B cell (primary cell): Measurements from ENCODE around the gene ZNF662. TPM values are rescaled to one million over a fixed set of nuclear protein-coding genes. Genes with fewer than 3 reads are reported as not detected.

Experiments used
- ATAC-seq: fragments of 200-7000 bp; cut with Tn5 transposase; one replicate; pipeline ENCODE4 v1.10.0; 2021; ENCODE audit warnings: low read depth, mild to moderate bottlenecking, moderate number of reproducible peaks, moderate library complexity
- CTCF ChIA-PET: fragments of 350-600 bp; sonication (Branson Sonifier 250); formaldehyde crosslinking; loops from one replicate; lab custom pipeline; 2021; ENCODE audit warnings: antibody characterized with exemption, inconsistent platforms; lab: Charles Lee
- POLR2A ChIA-PET: fragments of 350-600 bp; sonication (Branson Sonifier 250); formaldehyde crosslinking; loops from one replicate; lab custom pipeline; 2021; ENCODE audit warnings: antibody characterized with exemption; lab: Charles Lee
- DNase-seq: peaks from one replicate; pipeline ENCODE4 v3.0.0; 2013
- H2AFZ ChIP-seq: 2 replicates; pipeline ENCODE4 v1.6.1; 2012; ENCODE audit warnings: mild to moderate bottlenecking, low read depth, low read length; ENCODE audit not compliant: insufficient read depth, poor library complexity, severe bottlenecking
- H3K27ac ChIP-seq, 2 donors: 1 replicate in 1 of 2; 2 replicates in 1 of 2; pipeline ENCODE4 v1.5.1; 2012 to 2013; ENCODE audit warnings: low read length in 2 of 2, mild to moderate bottlenecking in 2 of 2, moderate library complexity in 1 of 2
- H3K27me3 ChIP-seq, 4 experiments: fragments of 200-600 bp in 1 of 4; sonication (generic) in 1 of 4; replicated peaks in 1 of 4; 1 replicate in 2 of 4; 2 replicates in 2 of 4; pipeline versions ENCODE4 v1.6.1 to v1.7.0; 2013 to 2016; ENCODE audit warnings: low read length in 3 of 4, mild to moderate bottlenecking in 2 of 4, mixed read lengths in 1 of 4, moderate library complexity in 1 of 4; ENCODE audit not compliant: insufficient read depth in 4 of 4, control insufficient read depth in 3 of 4; ENCODE audit errors: control extremely low read depth in 1 of 4
- H3K36me3 ChIP-seq, 2 experiments: replicated peaks in 1 of 2; 1 replicate in 1 of 2; 2 replicates in 1 of 2; pipeline versions ENCODE4 v1.6.1 to v1.7.1; 2013; ENCODE audit warnings: low read length in 1 of 2; ENCODE audit not compliant: insufficient read depth in 2 of 2, control insufficient read depth in 1 of 2; ENCODE audit errors: control extremely low read depth in 1 of 2, extremely low read depth in 1 of 2
- H3K4me1 ChIP-seq, 2 donors: fragments of 200-600 bp in 1 of 2; sonication (generic) in 1 of 2; 1 replicate in 1 of 2; 2 replicates in 1 of 2; pipeline versions ENCODE4 v1.5.1 to v1.6.1; 2013 to 2017; ENCODE audit warnings: low read length in 2 of 2; ENCODE audit not compliant: control insufficient read depth in 2 of 2, insufficient read depth in 2 of 2
- H3K4me2 ChIP-seq: replicated peaks from 2 replicates; pipeline ENCODE3; 2012; ENCODE audit warnings: mild to moderate bottlenecking, low read depth, low read length; ENCODE audit not compliant: poor library complexity, severe bottlenecking
- H3K4me3 ChIP-seq, 5 experiments: fragments of 200-600 bp in 1 of 5; sonication (generic) in 1 of 5; 1 replicate in 3 of 5; 2 replicates in 2 of 5; pipeline versions ENCODE4 v1.5.1 to v1.7.0; 2011 to 2016; ENCODE audit warnings: low read length in 4 of 5, mild to moderate bottlenecking in 4 of 5, low read depth in 2 of 5, control low read depth in 1 of 5, moderate library complexity in 1 of 5; ENCODE audit not compliant: insufficient read depth in 1 of 5; ENCODE audit errors: control extremely low read depth in 1 of 5, extremely low read depth in 1 of 5
- H3K79me2 ChIP-seq: fragments of 200-600 bp; sonication (generic); one replicate; pipeline ENCODE4 v1.6.0; 2016; ENCODE audit warnings: low read length; ENCODE audit not compliant: control insufficient read depth, insufficient read depth
- H3K9ac ChIP-seq: fragments of 200-600 bp; sonication (generic); 2 replicates; pipeline ENCODE4 v1.6.1; 2017; ENCODE audit warnings: mild to moderate bottlenecking, low read length, moderate library complexity
- H3K9me3 ChIP-seq, 3 donors: one replicate each; pipeline versions ENCODE4 v1.6.1 to v1.7.1; 2013; ENCODE audit warnings: low read length in 2 of 3; ENCODE audit not compliant: control insufficient read depth in 2 of 3, insufficient read depth in 1 of 3; ENCODE audit errors: control extremely low read depth in 1 of 3
- H4K20me1 ChIP-seq: 2 replicates; pipeline ENCODE4 v1.6.0; 2012; ENCODE audit warnings: mild to moderate bottlenecking, low read length; ENCODE audit not compliant: insufficient read depth, control insufficient read depth, poor library complexity, severe bottlenecking
- H3K27ac Mint-ChIP-seq: one replicate; pipeline ENCODE4 v1.8.0; 2021; ENCODE audit warnings: mixed read lengths
- H3K27me3 Mint-ChIP-seq: one replicate; pipeline ENCODE4 v1.8.0; 2021; ENCODE audit warnings: mixed read lengths
- H3K4me1 Mint-ChIP-seq: one replicate; pipeline ENCODE4 v1.8.0; 2021; ENCODE audit warnings: mixed read lengths
- H3K4me3 Mint-ChIP-seq: one replicate; pipeline ENCODE4 v1.8.0; 2021; ENCODE audit warnings: mixed read lengths
- H3K9me3 Mint-ChIP-seq: one replicate; pipeline ENCODE4 v1.8.0; 2022; ENCODE audit warnings: mixed read lengths; ENCODE audit not compliant: insufficient read depth
- EZH2 ChIP-seq: IDR thresholded peaks from 2 replicates; pipeline ENCODE4 v1.6.1; 2012; ENCODE audit warnings: borderline replicate concordance, low read depth, mild to moderate bottlenecking, moderate library complexity, low read length; ENCODE audit not compliant: insufficient read depth, poor library complexity, severe bottlenecking
- WGBS: methylation state at CpG from one replicate; pipeline ENCODE4 v1.1.5; 2013; ENCODE audit warnings: missing lambda C conversion rate; ENCODE audit not compliant: insufficient coverage; 5-methylcytosine and 5-hydroxymethylcytosine counted together
- intact Hi-C: fragments of 100-400 bp; cut with micrococcal nuclease; formaldehyde crosslinking; loops from one replicate; pipeline ENCODE4 v1.10.0; 2022
- polyA plus RNA-seq: library from polyadenylated mRNA; depleted of rRNA; stranded (reverse); fragments of >200 nt; gene quantifications from 2 replicates; pipeline ENCODE4 v1.2.3, GENCODE V29; 2012
- total RNA-seq, 2 donors: library from RNA; stranded (reverse); fragments of 120-200 nt in 1 of 2; gene quantifications; 1 replicate in 1 of 2; 2 replicates in 1 of 2; pipeline versions ENCODE4 v1.2.3 to v1.2.4, GENCODE V29; 2013 to 2022
- TF ChIP-seq, protein P1 (sequence below): fragments of 200-600 bp; IDR thresholded peaks from one replicate; pipeline ENCODE4 v1.8.0; 2022; ENCODE audit warnings: antibody characterized with exemption, mild to moderate bottlenecking

The ZNF662 gene
- total and polyA plus RNA-seq, 2 donors (not counting 1 experiment from before 2014, with no cell fraction given), result 0.12 to 0.42 TPM

DNA sequence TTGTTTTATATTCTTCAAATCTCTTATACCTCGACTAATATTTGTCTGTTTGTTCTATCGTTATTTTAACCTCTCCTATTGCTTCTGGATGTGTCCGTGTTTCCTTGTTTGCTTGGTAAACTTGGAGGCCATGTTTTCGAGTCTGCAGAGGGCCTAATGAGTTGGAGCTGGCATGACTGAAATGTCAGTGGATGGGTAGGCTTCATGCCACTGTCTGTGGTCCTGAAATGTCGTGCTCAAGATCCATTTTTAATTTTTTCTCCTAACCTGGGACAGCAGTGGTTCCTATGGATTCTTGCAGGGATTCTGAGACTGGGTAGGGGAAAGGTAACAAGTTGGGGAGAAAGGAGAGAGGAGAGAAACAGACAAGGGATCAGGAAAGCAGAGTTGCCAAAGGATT lies 54.3 kb downstream of the ZNF662 start:
- H3K9ac ChIP-seq, result no peak overlapping the region
- no peak overlapping the region for H3K27ac ChIP-seq
- H4K20me1 ChIP-seq, result no peaks in the 10 kb centered on the region
- H3K9me3 Mint-ChIP-seq, result no peaks in the 10 kb centered on the region
- H3K27me3 Mint-ChIP-seq, result peaks cover 27% of the 10 kb centered on the region
- no peaks in the 10 kb centered on the region for H3K27me3 ChIP-seq
- no peak for DNase-seq
- no peak overlapping the region for H3K4me3 ChIP-seq
- H3K36me3 ChIP-seq, result no peaks in the 10 kb centered on the region
- no peaks in the 10 kb centered on the region for H3K79me2 ChIP-seq
- CTCF ChIA-PET, result interaction anchor here (1.2 to 3.3 kb wide), 3 partner anchors 336 to 541 kb away, joined by 3 to 36 read pairs (median 11); no protein-coding TSS in a partner anchor
- H3K4me1 Mint-ChIP-seq, result no peaks in the 10 kb centered on the region
- H3K9me3 ChIP-seq, result peaks cover 0 to 1% (median 0%) of the 10 kb centered on the region in 3 donors
- H2AFZ ChIP-seq, result no peak overlapping the region
- no peak overlapping the region for H3K4me2 ChIP-seq
- no peak overlapping the region for H3K4me3 Mint-ChIP-seq
- H3K27ac Mint-ChIP-seq, result no peak overlapping the region
- H3K4me1 ChIP-seq, result no peaks in the 10 kb centered on the region
- TF ChIP-seq, protein P1, sequence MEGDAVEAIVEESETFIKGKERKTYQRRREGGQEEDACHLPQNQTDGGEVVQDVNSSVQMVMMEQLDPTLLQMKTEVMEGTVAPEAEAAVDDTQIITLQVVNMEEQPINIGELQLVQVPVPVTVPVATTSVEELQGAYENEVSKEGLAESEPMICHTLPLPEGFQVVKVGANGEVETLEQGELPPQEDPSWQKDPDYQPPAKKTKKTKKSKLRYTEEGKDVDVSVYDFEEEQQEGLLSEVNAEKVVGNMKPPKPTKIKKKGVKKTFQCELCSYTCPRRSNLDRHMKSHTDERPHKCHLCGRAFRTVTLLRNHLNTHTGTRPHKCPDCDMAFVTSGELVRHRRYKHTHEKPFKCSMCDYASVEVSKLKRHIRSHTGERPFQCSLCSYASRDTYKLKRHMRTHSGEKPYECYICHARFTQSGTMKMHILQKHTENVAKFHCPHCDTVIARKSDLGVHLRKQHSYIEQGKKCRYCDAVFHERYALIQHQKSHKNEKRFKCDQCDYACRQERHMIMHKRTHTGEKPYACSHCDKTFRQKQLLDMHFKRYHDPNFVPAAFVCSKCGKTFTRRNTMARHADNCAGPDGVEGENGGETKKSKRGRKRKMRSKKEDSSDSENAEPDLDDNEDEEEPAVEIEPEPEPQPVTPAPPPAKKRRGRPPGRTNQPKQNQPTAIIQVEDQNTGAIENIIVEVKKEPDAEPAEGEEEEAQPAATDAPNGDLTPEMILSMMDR, result no peak
- TF ChIP-seq EZH2, result no peak
- WGBS, result 63% methylated on average over 2 of the region's 5 CpGs
- POLR2A ChIA-PET, result no interaction called here
- intact Hi-C loops, result loop anchor here (5.0 kb wide), 1 partner anchor 1237 kb away; no protein-coding TSS in a partner anchor
- no peak for ATAC-seq

GRCh38 chr3:42960786-42961185 lies 54.8 kb downstream of the ZNF662 start:
- H4K20me1 ChIP-seq, result no peaks in the 10 kb centered on the region
- TF ChIP-seq EZH2, result no peak
- TF ChIP-seq, protein P1, result no peak
- H3K27me3 ChIP-seq, result no peaks in the 10 kb centered on the region
- ChIA-PET CTCF (interaction anchor here (1.2 to 3.3 kb wide), 4 partner anchors 336 to 542 kb away, joined by 3 to 36 read pairs (median 13); no protein-coding TSS in a partner anchor), POLR2A (no interaction called here)
- no peak for DNase-seq
- Mint-ChIP-seq H3K27ac (no peak overlapping the region), H3K4me1 (no peaks in the 10 kb centered on the region), H3K9me3 (no peaks in the 10 kb centered on the region), H3K27me3 (peaks cover 25% of the 10 kb centered on the region), H3K4me3 (no peak overlapping the region)
- no peak overlapping the region for H3K4me3 ChIP-seq
- H3K4me2 ChIP-seq, result no peak overlapping the region
- ATAC-seq, result no peak
- intact Hi-C loops, result loop anchor here (5.0 kb wide), 1 partner anchor 1237 kb away; no protein-coding TSS in a partner anchor
- H3K27ac ChIP-seq, result no peak overlapping the region
- no peaks in the 10 kb centered on the region for H3K79me2 ChIP-seq
- H3K36me3 ChIP-seq, result no peaks in the 10 kb centered on the region
- WGBS, result no CpG with 5 or more reads among the region's 1 CpG
- peaks cover 0 to 1% (median 0%) of the 10 kb centered on the region in 3 donors for H3K9me3 ChIP-seq
- no peak overlapping the region for H2AFZ ChIP-seq
- H3K9ac ChIP-seq, result no peak overlapping the region
- no peaks in the 10 kb centered on the region for H3K4me1 ChIP-seq
